GM12878 (cell line): ENCODE measurements around the gene SMIM35. TPM values are rescaled to one million over a fixed set of nuclear protein-coding genes. Genes with fewer than 3 reads are reported as not detected.

Source experiments
- ATAC-seq: fragments of 200-7000 bp; cut with Tn5 transposase; 3 replicates; pipeline ENCODE4 v1.9.1; 2020; ENCODE audit warnings: mild to moderate bottlenecking, moderate library complexity
- BruUV-seq: library from RNA; stranded (reverse); fragments of 400-500 nt; replicated peaks from 2 replicates; lab custom pipeline; 2021; lab: Mats Ljungman, UMichigan
- CTCF ChIA-PET: fragments of 300-600 bp; sonication (Branson Sonifier 250); formaldehyde crosslinking; extraction: SDS; loops from one replicate; lab custom pipeline; 2021; ENCODE audit warnings: inconsistent platforms; lab: Yijun Ruan, JAX
- POLR2A ChIA-PET: fragments of 350-600 bp; formaldehyde crosslinking; extraction: SDS; loops from one replicate; lab custom pipeline; 2021; ENCODE audit warnings: inconsistent platforms; lab: Charles Lee
- RAD21 ChIA-PET: fragments of 300-600 bp; sonication (Branson Sonifier 250); formaldehyde crosslinking; loops from one replicate; lab custom pipeline; 2023; ENCODE audit warnings: antibody characterized with exemption; ENCODE audit not compliant: unreplicated experiment; lab: Charles Lee
- SMC1A ChIA-PET: fragments of 300-600 bp; sonication (Branson Sonifier 250); formaldehyde crosslinking; loops from one replicate; lab custom pipeline; 2023; ENCODE audit not compliant: unreplicated experiment, uncharacterized antibody; lab: Charles Lee
- DNase-seq: peaks from one replicate; pipeline ENCODE4 v3.0.0-alpha.2; 2011; ENCODE audit warnings: low read depth, low spot score
- FAIRE-seq: peaks from 3 replicates; lab custom pipeline; 2011; peaks lifted over from hg19 to GRCh38; lab: Jason Lieb, UNC
- H2AFZ ChIP-seq: 2 replicates; pipeline ENCODE4 v1.6.0; 2011; ENCODE audit warnings: low read depth, low read length, control low read depth; ENCODE audit not compliant: control insufficient read depth
- H3K27ac ChIP-seq: 2 replicates; pipeline ENCODE4 v1.5.1; 2011; ENCODE audit warnings: control low read depth; ENCODE audit not compliant: control insufficient read depth, insufficient read depth
- H3K27me3 ChIP-seq, 2 experiments: replicated peaks in 1 of 2; 2 replicates each; pipeline versions ENCODE4 v1.6.0 to v1.6.1; 2011; ENCODE audit warnings: low read length in 1 of 2; ENCODE audit not compliant: control insufficient read depth in 2 of 2, insufficient read depth in 2 of 2
- H3K36me3 ChIP-seq, 2 experiments: 2 replicates each; pipeline ENCODE4 v1.5.1; 2011; ENCODE audit warnings: low read length in 1 of 2; ENCODE audit not compliant: control insufficient read depth in 2 of 2, insufficient read depth in 2 of 2
- H3K4me1 ChIP-seq: 2 replicates; pipeline ENCODE4 v1.6.1; 2011; ENCODE audit warnings: mild to moderate bottlenecking, low read length, moderate library complexity, mixed read lengths; ENCODE audit not compliant: control insufficient read depth, insufficient read depth
- H3K4me2 ChIP-seq: 2 replicates; pipeline ENCODE4 v1.6.0; 2011; ENCODE audit warnings: control low read depth; ENCODE audit not compliant: control insufficient read depth, insufficient read depth
- H3K4me3 ChIP-seq: fragments of 200-600 bp; sonication (generic); 2 replicates; pipeline ENCODE4 v1.5.1; 2016
- H3K79me2 ChIP-seq: 2 replicates; pipeline ENCODE4 v1.6.0; 2011; ENCODE audit warnings: low read length; ENCODE audit not compliant: control insufficient read depth, insufficient read depth
- H3K9ac ChIP-seq: 2 replicates; pipeline ENCODE4 v1.8.0; 2011; ENCODE audit warnings: low read length, control low read depth, mixed read lengths; ENCODE audit not compliant: control insufficient read depth, insufficient read depth
- H3K9me3 ChIP-seq: replicated peaks from 3 replicates; pipeline ENCODE4 v1.5.1; 2011; ENCODE audit warnings: mild to moderate bottlenecking, low read length; ENCODE audit not compliant: control insufficient read depth, insufficient read depth
- H4K20me1 ChIP-seq: 2 replicates; pipeline ENCODE4 v1.6.0; 2011; ENCODE audit not compliant: control insufficient read depth, insufficient read depth
- BRCA1 ChIP-seq: IDR thresholded peaks from 2 replicates; pipeline ENCODE4 v1.6.1; 2011; ENCODE audit warnings: low read depth, low read length, improper control_type of control experiment
- CBFB ChIP-seq: IDR thresholded peaks from 2 replicates; pipeline ENCODE4 v1.6.1; 2016; ENCODE audit warnings: antibody characterized with exemption, low read depth
- CREM ChIP-seq: IDR thresholded peaks from 2 replicates; pipeline ENCODE4 v1.6.1; 2014; ENCODE audit warnings: antibody characterized with exemption, low read depth
- E4F1 ChIP-seq: fragments of 450-650 bp; IDR thresholded peaks from 2 replicates; pipeline ENCODE4 v1.6.1; 2018; ENCODE audit warnings: borderline replicate concordance, mild to moderate bottlenecking; ENCODE audit not compliant: partially characterized antibody
- EGR1 ChIP-seq, 2 experiments: IDR thresholded peaks; 1 replicate in 1 of 2; 2 replicates in 1 of 2; pipeline ENCODE4 v1.6.1; 2011 to 2012; ENCODE audit warnings: low read depth in 2 of 2, low read length in 2 of 2, borderline replicate concordance in 1 of 2, mild to moderate bottlenecking in 1 of 2, moderate library complexity in 1 of 2
- ETV6 ChIP-seq, 2 experiments: fragments of 450-650 bp in 1 of 2; IDR thresholded peaks in 1 of 2; conservative IDR thresholded peaks in 1 of 2; 2 replicates each; pipeline ENCODE4 v1.6.1; 2014; ENCODE audit warnings: antibody characterized with exemption in 1 of 2, borderline replicate concordance in 1 of 2, low read depth in 1 of 2, mild to moderate bottlenecking in 1 of 2, moderate library complexity in 1 of 2
- HSF1 ChIP-seq: fragments of 150-350 bp; IDR thresholded peaks from 2 replicates; pipeline ENCODE4 v1.6.1; 2014; ENCODE audit warnings: mild to moderate bottlenecking, low read depth, low read length
- IRF3 ChIP-seq: fragments of 450-650 bp; IDR thresholded peaks from 2 replicates; pipeline ENCODE4 v1.6.1; 2014; ENCODE audit warnings: mild to moderate bottlenecking
- MEF2A ChIP-seq: IDR thresholded peaks from 2 replicates; pipeline ENCODE4 v1.6.1; 2011; ENCODE audit warnings: low read depth, mild to moderate bottlenecking, low read length, moderate library complexity; ENCODE audit not compliant: insufficient read depth
- NFIC ChIP-seq: IDR thresholded peaks from 2 replicates; pipeline ENCODE4 v1.6.1; 2012; ENCODE audit warnings: low read depth, mild to moderate bottlenecking, inconsistent platforms, low read length, moderate library complexity
- NR2C2 ChIP-seq: IDR thresholded peaks from 2 replicates; pipeline ENCODE4 v1.6.1; 2011; ENCODE audit warnings: borderline replicate concordance, low read depth; ENCODE audit not compliant: control insufficient read depth, insufficient read length
- SIX5 ChIP-seq: IDR thresholded peaks from 2 replicates; pipeline ENCODE4 v1.6.1; 2011; ENCODE audit warnings: mild to moderate bottlenecking, low read depth, low read length, moderate library complexity; ENCODE audit not compliant: severe bottlenecking
- TCF3 ChIP-seq: IDR thresholded peaks from 2 replicates; pipeline ENCODE4 v1.6.1; 2012; ENCODE audit warnings: low read depth, mild to moderate bottlenecking, low read length, borderline replicate concordance; ENCODE audit not compliant: insufficient read depth
- ZNF207 ChIP-seq: fragments of 450-650 bp; IDR thresholded peaks from 2 replicates; pipeline ENCODE4 v1.6.1; 2014; ENCODE audit warnings: antibody characterized with exemption, mild to moderate bottlenecking, borderline replicate concordance
- WGBS: methylation state at CpG from one replicate; pipeline ENCODE4 v1.1.6; 2016; ENCODE audit warnings: low lambda C conversion rate; ENCODE audit not compliant: insufficient replicate concordance, insufficient coverage; ENCODE audit errors: missing lambda C conversion rate; 5-methylcytosine and 5-hydroxymethylcytosine counted together
- in situ Hi-C: fragments of 300-500 bp; cut with MboI; formaldehyde crosslinking; loops from 9 replicates; pipeline ENCODE4 v1.14.3; 2018; ENCODE audit warnings: mixed read lengths
- intact Hi-C: fragments of 100-400 bp; cut with micrococcal nuclease; formaldehyde crosslinking; loops from one replicate; pipeline ENCODE4 v1.14.2; 2022; ENCODE audit not compliant: unreplicated experiment
- polyA plus RNA-seq, 11 experiments: library from polyadenylated mRNA; depleted of rRNA in 4 of 11; unstranded in 6 of 11; stranded (reverse) in 5 of 11; fragments of >200 nt; fragmentation: Nextera tagmentation in 4 of 11; fragmentation: Illumina TruSeq in 1 of 11; extraction: Ambion mirVana in 4 of 11; extraction: Trizol in 1 of 11; gene quantifications; 1 replicate in 1 of 11; 2 replicates in 10 of 11; pipeline versions ENCODE4 v1.2.1 to v1.2.3, GENCODE V29; 2011 to 2016; ENCODE audit warnings: inconsistent platforms in 2 of 11, missing spikeins in 2 of 11, low read depth in 1 of 11
- total RNA-seq, 4 experiments: library from RNA; depleted of rRNA in 3 of 4; stranded (reverse); fragments of >200 nt in 3 of 4; fragmentation: Illumina TruSeq in 1 of 4; extraction: Trizol in 1 of 4; gene quantifications; 2 replicates each; pipeline versions ENCODE4 v1.2.1 to v1.2.3, GENCODE V29; 2013 to 2021

Gene SMIM35
- total and polyA plus RNA-seq, 10 of the 15 experiments (the other 5 are each of a cell fraction or from before 2014, with no cell fraction given), result 0.02 to 1.1 (median 0.05) TPM; not detected in 5

DNA sequence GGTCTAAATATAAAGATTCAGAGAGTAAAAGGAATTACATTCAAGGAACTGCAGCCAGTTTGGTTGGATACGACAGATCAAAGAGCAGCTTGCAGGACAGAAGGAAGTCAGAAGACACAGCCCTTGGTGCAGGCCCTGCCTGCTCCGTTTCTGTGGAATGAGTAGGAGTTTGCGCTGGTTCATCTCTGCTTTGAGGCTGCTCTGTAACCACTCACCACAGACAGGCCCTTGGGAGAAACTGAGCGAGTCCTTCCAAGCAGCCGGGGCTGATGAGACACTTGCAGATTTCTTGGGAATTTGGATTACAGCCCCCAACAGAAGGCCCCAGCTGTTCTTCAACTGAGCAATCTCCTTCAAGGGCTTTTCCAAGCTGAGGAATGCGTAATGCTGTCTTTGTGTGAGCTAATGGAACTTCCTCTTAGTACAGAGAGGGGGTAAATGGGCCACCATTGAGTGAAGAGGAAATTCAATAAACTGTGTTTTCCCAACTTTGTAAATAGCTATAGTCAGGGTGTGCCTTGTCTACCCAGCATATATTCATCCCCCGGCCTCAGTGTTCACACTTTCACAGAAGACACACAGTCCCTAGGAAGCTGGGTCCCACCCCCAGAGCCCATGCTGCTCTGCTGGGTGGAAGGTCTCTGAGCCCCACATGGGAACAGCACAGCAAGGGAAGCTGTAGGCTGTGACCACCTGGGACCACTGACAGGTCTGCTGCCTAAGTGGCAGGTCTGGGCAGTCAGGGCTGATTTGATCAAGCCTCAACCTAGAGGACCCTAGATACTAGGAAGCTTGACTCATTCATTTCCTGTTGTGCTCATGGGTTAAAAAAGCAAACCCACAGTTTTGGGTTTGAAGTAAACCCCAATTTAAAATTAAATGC lies 84.0 kb downstream of the SMIM35 start:
- no peak for DNase-seq
- Histone ChIP-seq H2AFZ (no peak overlapping the region), H3K79me2 (no peaks in the 10 kb centered on the region), H3K9me3 (no peaks in the 10 kb centered on the region; the same call in 2 of the 3 replicates), H3K4me2 (peak overlapping the region; percentile 45), H3K27me3 (no peaks in the 10 kb centered on the region), H3K4me1 (peaks cover 70% of the 10 kb centered on the region), H3K36me3 (peaks cover 5 to 11% of the 10 kb centered on the region in 2 experiments; a peak in 3 of 4 replicates), H4K20me1 (no peaks in the 10 kb centered on the region), H3K4me3 (no peak overlapping the region), H3K27ac (peak overlapping the region; percentile 38), H3K9ac (peak overlapping the region; percentile 37; the same call in 1 of the 2 replicates)
- no peak for FAIRE-seq
- CTCF ChIA-PET, result interaction anchor here (1.0 to 8.0 kb wide), 5 partner anchors 11 to 56 kb away, joined by 3 to 49 read pairs (median 4); partner anchors contain the start of gene IL10RA
- ATAC-seq, result peak; percentile 6; the same call in 2 of the 3 replicates
- in situ Hi-C loops (no loop called here), intact Hi-C loops (no loop called here)
- no TSS peak for BruUV-seq
- RAD21 ChIA-PET, result interaction anchor here (0.6 to 1.5 kb wide), 5 partner anchors 8 to 184 kb away, joined by 3 to 12 read pairs (median 3); partner anchors contain the start of gene IL10RA
- 9% methylated on average over 7 of the region's 7 CpGs for WGBS
- SMC1A ChIA-PET, result interaction anchor here (0.7 to 19.0 kb wide), 9 partner anchors 2 to 195 kb away, joined by 3 to 280 read pairs (median 5); partner anchors contain the start of gene IL10RA
- POLR2A ChIA-PET, result interaction anchor here (0.5 to 9.7 kb wide), 5 partner anchors 9 to 42 kb away, joined by 3 to 110 read pairs (median 4); partner anchors contain the start of gene IL10RA
- TF ChIP-seq BRCA1 (no peak), NFIC (peak; percentile 23; the same call in 1 of the 2 replicates), EGR1 (IDR thresholded peaks at IDR 0.05; ENCODE audit: borderline replicate concordance in 1 of 2, low read depth in 2 of 2, low read length in 2 of 2) (no peak), E4F1 (no peak), ZNF207 (no peak), IRF3 (no peak), MEF2A (no peak), HSF1 (no peak), CREM (no peak), NR2C2 (no peak), CBFB (0 out of 2 replicates have a peak, but pooled peaks have one; percentile 21), TCF3 (no peak), ETV6 (conservative IDR thresholded peaks at IDR 0.05 in 1 of 2, IDR thresholded peaks at IDR 0.05 in 1 of 2; ENCODE audit: borderline replicate concordance in 1 of 2, low read depth in 1 of 2) (peak in 1 of 2 experiments; percentile 39; a peak in 1 of 4 replicates), SIX5 (no peak)
